VCaP (cell line): ENCODE measurements around the gene INS.

ENCODE experiments used
- H3K27ac ChIP-seq: fragments of 450-650 bp; 2 replicates; pipeline ENCODE4 v1.5.1; 2017
- TF ChIP-seq, protein P1 (sequence below): fragments of 450-650 bp; conservative IDR thresholded peaks from 2 replicates; pipeline ENCODE4 v1.5.1; 2017; ENCODE audit warnings: mild to moderate bottlenecking, moderate library complexity

Gene INS

DNA sequence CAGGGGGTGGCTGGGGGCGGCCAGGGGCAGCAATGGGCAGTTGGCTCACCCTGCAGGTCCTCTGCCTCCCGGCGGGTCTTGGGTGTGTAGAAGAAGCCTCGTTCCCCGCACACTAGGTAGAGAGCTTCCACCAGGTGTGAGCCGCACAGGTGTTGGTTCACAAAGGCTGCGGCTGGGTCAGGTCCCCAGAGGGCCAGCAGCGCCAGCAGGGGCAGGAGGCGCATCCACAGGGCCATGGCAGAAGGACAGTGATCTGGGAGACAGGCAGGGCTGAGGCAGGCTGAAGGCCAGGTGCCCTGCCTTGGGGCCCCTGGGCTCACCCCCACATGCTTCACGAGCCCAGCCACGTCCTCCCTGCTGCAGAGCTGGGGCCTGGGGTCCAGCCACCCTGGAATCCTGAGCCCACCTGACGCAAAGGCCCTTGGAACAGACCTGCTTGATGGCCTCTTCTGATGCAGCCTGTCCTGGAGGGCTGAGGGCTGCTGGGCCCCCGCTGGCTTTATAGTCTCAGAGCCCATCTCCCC lies at the start of gene INS:
TSS of gene INS (minus strand) at position 474 of the 524 bp plus-strand sequence. CDS start at position 236, 238 bp downstream.
- H3K27ac ChIP-seq, result no peak within 1 kb of the TSS
- TF ChIP-seq, protein P1, sequence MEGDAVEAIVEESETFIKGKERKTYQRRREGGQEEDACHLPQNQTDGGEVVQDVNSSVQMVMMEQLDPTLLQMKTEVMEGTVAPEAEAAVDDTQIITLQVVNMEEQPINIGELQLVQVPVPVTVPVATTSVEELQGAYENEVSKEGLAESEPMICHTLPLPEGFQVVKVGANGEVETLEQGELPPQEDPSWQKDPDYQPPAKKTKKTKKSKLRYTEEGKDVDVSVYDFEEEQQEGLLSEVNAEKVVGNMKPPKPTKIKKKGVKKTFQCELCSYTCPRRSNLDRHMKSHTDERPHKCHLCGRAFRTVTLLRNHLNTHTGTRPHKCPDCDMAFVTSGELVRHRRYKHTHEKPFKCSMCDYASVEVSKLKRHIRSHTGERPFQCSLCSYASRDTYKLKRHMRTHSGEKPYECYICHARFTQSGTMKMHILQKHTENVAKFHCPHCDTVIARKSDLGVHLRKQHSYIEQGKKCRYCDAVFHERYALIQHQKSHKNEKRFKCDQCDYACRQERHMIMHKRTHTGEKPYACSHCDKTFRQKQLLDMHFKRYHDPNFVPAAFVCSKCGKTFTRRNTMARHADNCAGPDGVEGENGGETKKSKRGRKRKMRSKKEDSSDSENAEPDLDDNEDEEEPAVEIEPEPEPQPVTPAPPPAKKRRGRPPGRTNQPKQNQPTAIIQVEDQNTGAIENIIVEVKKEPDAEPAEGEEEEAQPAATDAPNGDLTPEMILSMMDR, result no peak

DNA sequence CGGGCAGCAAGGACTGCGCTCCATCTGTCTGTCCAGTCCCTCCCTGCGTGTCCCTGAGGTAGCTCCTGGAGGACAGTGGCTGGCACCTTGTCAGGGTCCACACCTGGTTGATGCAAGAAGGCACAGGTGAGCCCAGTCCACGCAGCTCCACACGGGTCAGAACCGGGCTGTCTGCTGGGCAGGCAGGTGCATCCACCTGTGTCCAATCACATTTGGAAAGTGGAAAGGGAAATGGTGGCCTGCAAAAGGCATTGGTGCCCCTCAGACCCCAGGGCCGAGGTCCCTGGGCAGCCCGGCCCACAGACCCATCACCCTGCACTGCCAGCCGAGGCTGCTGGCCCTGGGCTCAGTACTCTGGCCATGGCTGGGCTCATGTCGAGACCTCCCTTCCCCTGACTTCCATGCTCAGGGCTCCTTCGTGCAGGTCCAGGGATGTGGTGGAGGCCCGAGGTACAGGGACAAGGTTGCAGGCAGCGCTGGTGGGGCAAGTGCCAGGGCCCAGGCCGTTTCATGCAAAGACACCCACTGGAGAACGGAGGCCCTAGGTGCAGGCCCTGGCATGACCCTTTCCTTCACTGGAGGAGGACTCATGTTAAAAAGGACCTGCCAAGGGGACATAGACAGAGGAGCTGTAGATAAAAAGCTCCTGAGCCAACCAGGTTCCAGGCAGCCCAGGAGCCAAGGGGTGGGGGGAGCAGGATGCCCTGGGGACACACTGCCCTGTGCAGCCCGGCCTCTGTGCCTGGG lies 49.5 kb upstream of the INS start:
- TF ChIP-seq, protein P1, result no peak
- H3K27ac ChIP-seq, result peak overlapping the region; percentile 83

DNA sequence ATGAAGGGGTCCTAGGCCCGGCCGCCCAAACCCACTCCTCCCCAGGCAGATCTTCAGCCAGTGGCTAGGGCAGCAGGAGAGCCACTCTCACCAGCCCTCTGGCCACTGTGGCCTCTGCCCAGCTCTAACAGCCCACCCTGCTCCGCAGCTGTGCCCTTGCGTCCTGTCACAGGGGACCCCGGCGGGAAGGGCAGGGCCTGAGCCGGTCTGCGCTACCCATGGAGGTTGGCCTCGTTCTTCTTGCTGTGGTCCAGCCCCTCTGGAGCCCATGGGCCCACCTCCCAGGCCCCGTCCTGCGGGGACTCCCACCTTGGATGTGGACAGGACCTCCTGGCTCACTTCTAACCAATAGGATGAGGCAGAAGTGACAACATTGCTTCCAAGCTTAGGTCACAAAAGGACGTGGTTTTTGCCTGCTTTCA lies 48.9 kb upstream of the INS start:
- H3K27ac ChIP-seq, result peak overlapping the region; percentile 83
- TF ChIP-seq, protein P1, result no peak

GRCh38 chr11:2209370-2209801 lies 48.4 kb upstream of the INS start:
- TF ChIP-seq, protein P1, result no peak
- H3K27ac ChIP-seq, result peak overlapping the region; percentile 83

GRCh38 chr11:2208691-2209369 lies 47.8 kb upstream of the INS start:
- peak overlapping the region; percentile 83; the same call in 1 of the 2 replicates for H3K27ac ChIP-seq
- TF ChIP-seq, protein P1, result peak; percentile 29

- no peak overlapping the region; the same call in 1 of the 2 replicates for H3K27ac ChIP-seq
- TF ChIP-seq, protein P1, result no peak
These were observed 47.0 kb upstream of the INS start for GRCh38 chr11:2207773-2208621.
